ENCODE data around the gene ZNF512. TPM values are rescaled to one million over a fixed set of nuclear protein-coding genes. Genes with fewer than 3 reads are reported as not detected.
A peak's percentile ranks its signal among the peaks of the same experiment; 100 is the strongest.

Gene ZNF512
- polyA plus RNA-seq, 1 of the 3 experiments (the other 2 are of a cell fraction): 22.3 TPM

DNA sequence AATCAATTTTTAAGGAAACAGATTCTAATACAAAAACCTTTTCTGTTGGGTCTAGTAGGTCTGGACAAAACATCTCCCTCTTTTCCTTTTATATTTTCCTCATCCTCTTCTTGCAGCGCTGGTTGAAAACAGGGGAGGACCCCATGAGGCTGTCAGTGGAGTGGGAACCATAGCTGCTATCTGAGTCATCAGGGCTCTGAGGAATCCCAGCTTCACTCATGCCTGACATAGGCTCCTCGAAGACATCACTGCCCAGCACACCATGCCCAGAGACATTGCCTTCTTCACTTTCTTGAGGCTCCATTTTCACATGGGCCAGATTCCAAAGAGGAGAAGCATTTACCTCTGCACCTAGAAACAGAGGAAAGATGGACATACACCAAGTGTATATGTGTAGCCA, 70.6 kb downstream of the ZNF512 start:
- POLR2A ChIA-PET: interaction anchor here (0.6 kb wide), 1 partner anchor 1415 kb away, joined by 3 read pairs; no protein-coding TSS in a partner anchor
- H2AFZ ChIP-seq (ENCODE audit: low read depth): no peak overlapping the region
- no peaks in the 10 kb centered on the region for H3K27me3 ChIP-seq (ENCODE audit: insufficient read depth)
- no peak for DNase-seq
- TF ChIP-seq FOSL2 (IDR thresholded peaks at IDR 0.05; ENCODE audit: borderline replicate concordance, low read depth) (peak; percentile 50; the same call in 1 of the 2 replicates), MAX (IDR thresholded peaks at IDR 0.05; ENCODE audit: low read depth) (peak; percentile 45; the same call in 1 of the 2 replicates), FOXJ3 (CRISPR knock-in tag; IDR thresholded peaks at IDR 0.05) (no peak), SIN3A (IDR thresholded peaks at IDR 0.05; ENCODE audit: borderline replicate concordance, low read depth, low read length) (no peak)
- CTCF ChIA-PET: interaction anchor here (8.4 kb wide), 1 partner anchor 30 kb away, joined by 77 read pairs; no protein-coding TSS in a partner anchor
- no peaks in the 10 kb centered on the region for H4K20me1 ChIP-seq (ENCODE audit: insufficient read depth)
- H3K79me2 ChIP-seq (ENCODE audit: insufficient read depth): peaks cover 13% of the 10 kb centered on the region; the same call in 1 of the 2 replicates
- H3K9ac ChIP-seq: no peak overlapping the region
- H3K4me1 ChIP-seq (ENCODE audit: control insufficient read depth in 1 of 2, insufficient read depth in 2 of 2, low read depth in 1 of 2, low read length in 1 of 2): no peaks in the 10 kb centered on the region
- H3K9me3 ChIP-seq: no peaks in the 10 kb centered on the region
- no peaks in the 10 kb centered on the region for H3K9me2 ChIP-seq
- no peak overlapping the region for H3K27ac ChIP-seq (ENCODE audit: low read depth in 2 of 2, low read length in 1 of 2)
- H3F3A ChIP-seq (replicated peaks; ENCODE audit: insufficient read depth): peaks cover 40% of the 10 kb centered on the region
- H3K4me2 ChIP-seq: no peak overlapping the region
- 54% methylated on average over 2 of the region's 2 CpGs for WGBS (ENCODE audit: low lambda C conversion rate)
- no peak overlapping the region for H3K4me3 ChIP-seq (ENCODE audit: low read depth in 2 of 2, low read length in 1 of 2)
- H3K36me3 ChIP-seq (replicated peaks in 1 of 2; ENCODE audit: control insufficient read depth in 1 of 2, insufficient read depth in 2 of 2, low read length in 1 of 2): peaks cover 81 to 86% of the 10 kb centered on the region in 2 experiments

DNA sequence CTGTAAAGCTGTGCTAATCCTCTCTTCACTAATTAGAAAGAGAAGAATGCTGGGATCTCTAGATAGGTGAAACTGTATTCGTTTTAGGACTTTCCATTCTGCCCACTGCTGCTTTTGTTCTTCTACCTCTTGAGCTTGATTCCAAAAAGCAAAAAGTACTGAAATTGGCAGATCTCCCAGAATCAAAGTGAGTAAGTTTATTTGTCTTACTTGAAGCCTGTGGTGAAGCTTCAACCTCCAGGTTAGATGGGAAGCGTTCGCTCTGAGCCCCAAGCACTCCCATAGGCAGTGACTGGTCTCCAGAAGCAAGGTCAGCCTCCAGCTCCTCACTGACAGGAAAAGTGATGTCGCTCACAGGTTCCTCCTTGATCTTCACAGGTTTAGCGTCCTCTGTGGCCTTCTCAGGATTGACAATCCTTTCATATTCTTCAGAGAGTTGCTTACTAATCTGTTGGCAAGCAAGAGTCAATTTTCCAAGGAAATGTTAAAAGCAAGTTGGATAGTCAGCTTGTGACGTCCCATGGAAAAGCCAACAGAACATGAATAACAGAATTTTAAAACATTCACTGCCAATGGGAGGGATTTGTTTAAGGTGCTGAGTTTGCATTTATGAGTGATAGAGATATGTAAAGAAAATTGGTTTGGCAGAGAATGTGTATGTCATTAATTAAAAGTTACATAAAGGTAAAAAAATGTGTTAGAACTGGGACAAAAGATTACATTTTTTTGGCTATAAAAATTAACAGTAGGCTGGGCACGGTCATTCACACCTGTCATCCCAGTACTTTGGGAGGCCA, 72.5 kb downstream of the ZNF512 start:
- 95% methylated on average over 7 of the region's 7 CpGs for WGBS (ENCODE audit: low lambda C conversion rate)
- H3K79me2 ChIP-seq (ENCODE audit: insufficient read depth): peaks cover 23% of the 10 kb centered on the region; the same call in 1 of the 2 replicates
- no peaks in the 10 kb centered on the region for H4K20me1 ChIP-seq (ENCODE audit: insufficient read depth)
- TF ChIP-seq FOXM1 (IDR thresholded peaks at IDR 0.05; ENCODE audit: low read depth): no peak
- no peak for TF ChIP-seq RXRA (IDR thresholded peaks at IDR 0.05; ENCODE audit: borderline replicate concordance, low read depth)
- TF ChIP-seq IRF3 (IDR thresholded peaks at IDR 0.05; ENCODE audit: low read depth, low read length): no peak
- no peak for TF ChIP-seq RFX5 (IDR thresholded peaks at IDR 0.05; ENCODE audit: low read length)
- TF ChIP-seq, protein P1, sequence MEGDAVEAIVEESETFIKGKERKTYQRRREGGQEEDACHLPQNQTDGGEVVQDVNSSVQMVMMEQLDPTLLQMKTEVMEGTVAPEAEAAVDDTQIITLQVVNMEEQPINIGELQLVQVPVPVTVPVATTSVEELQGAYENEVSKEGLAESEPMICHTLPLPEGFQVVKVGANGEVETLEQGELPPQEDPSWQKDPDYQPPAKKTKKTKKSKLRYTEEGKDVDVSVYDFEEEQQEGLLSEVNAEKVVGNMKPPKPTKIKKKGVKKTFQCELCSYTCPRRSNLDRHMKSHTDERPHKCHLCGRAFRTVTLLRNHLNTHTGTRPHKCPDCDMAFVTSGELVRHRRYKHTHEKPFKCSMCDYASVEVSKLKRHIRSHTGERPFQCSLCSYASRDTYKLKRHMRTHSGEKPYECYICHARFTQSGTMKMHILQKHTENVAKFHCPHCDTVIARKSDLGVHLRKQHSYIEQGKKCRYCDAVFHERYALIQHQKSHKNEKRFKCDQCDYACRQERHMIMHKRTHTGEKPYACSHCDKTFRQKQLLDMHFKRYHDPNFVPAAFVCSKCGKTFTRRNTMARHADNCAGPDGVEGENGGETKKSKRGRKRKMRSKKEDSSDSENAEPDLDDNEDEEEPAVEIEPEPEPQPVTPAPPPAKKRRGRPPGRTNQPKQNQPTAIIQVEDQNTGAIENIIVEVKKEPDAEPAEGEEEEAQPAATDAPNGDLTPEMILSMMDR (IDR thresholded peaks at IDR 0.05): no peak
- no peak for TF ChIP-seq GABPA (IDR thresholded peaks at IDR 0.05; ENCODE audit: low read depth)
- no peak for TF ChIP-seq SIN3A (IDR thresholded peaks at IDR 0.05; ENCODE audit: borderline replicate concordance, low read depth, low read length)
- no peak for TF ChIP-seq TCF12 (IDR thresholded peaks at IDR 0.05)
- TF ChIP-seq PBX3 (IDR thresholded peaks at IDR 0.05): no peak
- TF ChIP-seq ELF1 (IDR thresholded peaks at IDR 0.05): no peak
- TF ChIP-seq RCOR1 (IDR thresholded peaks at IDR 0.05; ENCODE audit: low read length): no peak
- no peak for TF ChIP-seq MAX (IDR thresholded peaks at IDR 0.05; ENCODE audit: low read depth)
- TF ChIP-seq NRF1 (IDR thresholded peaks at IDR 0.05; ENCODE audit: low read depth, low read length): no peak
- no peak for TF ChIP-seq NFIC (IDR thresholded peaks at IDR 0.05; ENCODE audit: borderline replicate concordance)
- no peak for TF ChIP-seq REST (IDR thresholded peaks at IDR 0.05; ENCODE audit: low read depth, low read length)
- no peak for TF ChIP-seq JUND (IDR thresholded peaks at IDR 0.05)
- no peak overlapping the region for H3K4me2 ChIP-seq
- H3K4me3 ChIP-seq (ENCODE audit: low read depth in 2 of 2, low read length in 1 of 2): no peak overlapping the region
- H3K4me1 ChIP-seq (ENCODE audit: control insufficient read depth in 1 of 2, insufficient read depth in 2 of 2, low read depth in 1 of 2, low read length in 1 of 2): no peaks in the 10 kb centered on the region
- H3K9ac ChIP-seq: no peak overlapping the region
- H3F3A ChIP-seq (replicated peaks; ENCODE audit: insufficient read depth): peaks cover 36% of the 10 kb centered on the region
- peaks cover 86 to 90% of the 10 kb centered on the region in 2 experiments for H3K36me3 ChIP-seq (replicated peaks in 1 of 2; ENCODE audit: control insufficient read depth in 1 of 2, insufficient read depth in 2 of 2, low read length in 1 of 2)
- CTCF ChIA-PET: interaction anchor here (1.3 to 8.4 kb wide), 2 partner anchors 9 to 28 kb away, joined by 4 to 77 read pairs; no protein-coding TSS in a partner anchor
- no peak for DNase-seq
- no peaks in the 10 kb centered on the region for H3K9me3 ChIP-seq
- H2AFZ ChIP-seq (ENCODE audit: low read depth): no peak overlapping the region
- H3K27me3 ChIP-seq (ENCODE audit: insufficient read depth): no peaks in the 10 kb centered on the region
- POLR2A ChIA-PET: interaction anchor here (0.7 kb wide), 1 partner anchor 110 kb away, joined by 4 read pairs; no protein-coding TSS in a partner anchor
- H3K27ac ChIP-seq (ENCODE audit: low read depth in 2 of 2, low read length in 1 of 2): no peak overlapping the region
- no peaks in the 10 kb centered on the region for H3K9me2 ChIP-seq
